ENCODE results near the gene CLEC14A. TPM values are rescaled to one million over a fixed set of nuclear protein-coding genes. Genes with fewer than 3 reads are reported as not detected.

The CLEC14A gene
- total and polyA plus RNA-seq, 9 of the 15 experiments (the other 6 are each of a cell fraction or from before 2014, with no cell fraction given) = not detected

- no peak overlapping the region for H2AFZ ChIP-seq (ENCODE audit: low read depth, low read length)
- no peak overlapping the region for H3K4me2 ChIP-seq (ENCODE audit: insufficient read depth, low read length)
- H3K4me3 ChIP-seq = no peak overlapping the region
- TF ChIP-seq HINFP (tag; conservative IDR thresholded peaks at IDR 0.05; ENCODE audit: low read depth) (no peak), ZNF324 (CRISPR knock-in tag; IDR thresholded peaks at IDR 0.05) (no peak), CEBPG (CRISPR knock-in tag; IDR thresholded peaks at IDR 0.05) (no peak), CEBPG (tag; conservative IDR thresholded peaks at IDR 0.05 in 1 of 2, IDR thresholded peaks at IDR 0.05 in 1 of 2) (no peak), KLF16 (IDR thresholded peaks at IDR 0.05) (no peak), CHCHD3 (CRISPR knock-in tag; IDR thresholded peaks at IDR 0.05) (no peak), CEBPZ (IDR thresholded peaks at IDR 0.05; ENCODE audit: borderline replicate concordance, low read depth, low read length) (no peak), ZNF134 (CRISPR knock-in tag; conservative IDR thresholded peaks at IDR 0.05) (no peak), BCLAF1 (IDR thresholded peaks at IDR 0.05; ENCODE audit: borderline replicate concordance in 1 of 2, control insufficient read depth in 1 of 2, low read depth in 2 of 2, low read length in 1 of 2) (no peak), PYGO2 (tag; IDR thresholded peaks at IDR 0.05) (no peak)
- no peaks in the 10 kb centered on the region for H3K9me3 ChIP-seq (replicated peaks; ENCODE audit: control insufficient read depth, insufficient read depth, low read depth, low read length)
- in situ Hi-C loops (cut with MboI) = no loop called here
- H3K27me3 ChIP-seq (ENCODE audit: control insufficient read depth in 2 of 2, insufficient read depth in 2 of 2, low read length in 2 of 2) = no peaks in the 10 kb centered on the region
- H4K20me1 ChIP-seq (replicated peaks; ENCODE audit: control insufficient read depth, insufficient read depth, low read length) = no peaks in the 10 kb centered on the region
- CTCF ChIA-PET (ENCODE audit: low intra/inter-chr PET ratio) = no interaction called here
- no TSS peak for BruUV-seq (replicated peaks)
- ATAC-seq = no peak
- POLR2A ChIA-PET = no interaction called here
- H3K36me3 ChIP-seq (ENCODE audit: control insufficient read depth, insufficient read depth, low read length) = no peaks in the 10 kb centered on the region
- H3K4me1 ChIP-seq (replicated peaks in 1 of 2; ENCODE audit: control insufficient read depth in 2 of 2, insufficient read depth in 2 of 2, low read length in 2 of 2) = no peaks in the 10 kb centered on the region
- 0% methylated on average over 3 of the region's 3 CpGs for WGBS (ENCODE audit: insufficient coverage, low coverage, missing lambda C conversion rate)
- no peaks in the 10 kb centered on the region for H3K9me1 ChIP-seq (ENCODE audit: control insufficient read depth, insufficient read depth, low read length)
- H3K79me2 ChIP-seq (ENCODE audit: control insufficient read depth, insufficient read depth, low read length) = no peaks in the 10 kb centered on the region
- no peak overlapping the region for H3K27ac ChIP-seq (ENCODE audit: extremely low read depth, low read depth, low read length)
- intact Hi-C loops (cut with micrococcal nuclease) = no loop called here
- H3K9ac ChIP-seq (ENCODE audit: insufficient read depth in 1 of 2, low read depth in 2 of 2, low read length in 2 of 2) = no peak overlapping the region
- DNase-seq (ENCODE audit: extremely low read depth in 1 of 4, low spot score in 3 of 4) = no peak
- no peak for FAIRE-seq
Observed at GRCh38 chr14:38248321-38249028, 7.4 kb downstream of the CLEC14A start.
